ENCODE data around the gene CLECL1. TPM values are rescaled to one million over a fixed set of nuclear protein-coding genes. Genes with fewer than 3 reads are reported as not detected.

Gene CLECL1
- total and polyA plus RNA-seq, 2 of the 8 experiments (the other 6 are each of a cell fraction or from before 2014, with no cell fraction given) = not detected

GRCh38 chr12:9762369-9762768 is 29.5 kb upstream of the CLECL1 start (continued):
- TF ChIP-seq, protein P1, sequence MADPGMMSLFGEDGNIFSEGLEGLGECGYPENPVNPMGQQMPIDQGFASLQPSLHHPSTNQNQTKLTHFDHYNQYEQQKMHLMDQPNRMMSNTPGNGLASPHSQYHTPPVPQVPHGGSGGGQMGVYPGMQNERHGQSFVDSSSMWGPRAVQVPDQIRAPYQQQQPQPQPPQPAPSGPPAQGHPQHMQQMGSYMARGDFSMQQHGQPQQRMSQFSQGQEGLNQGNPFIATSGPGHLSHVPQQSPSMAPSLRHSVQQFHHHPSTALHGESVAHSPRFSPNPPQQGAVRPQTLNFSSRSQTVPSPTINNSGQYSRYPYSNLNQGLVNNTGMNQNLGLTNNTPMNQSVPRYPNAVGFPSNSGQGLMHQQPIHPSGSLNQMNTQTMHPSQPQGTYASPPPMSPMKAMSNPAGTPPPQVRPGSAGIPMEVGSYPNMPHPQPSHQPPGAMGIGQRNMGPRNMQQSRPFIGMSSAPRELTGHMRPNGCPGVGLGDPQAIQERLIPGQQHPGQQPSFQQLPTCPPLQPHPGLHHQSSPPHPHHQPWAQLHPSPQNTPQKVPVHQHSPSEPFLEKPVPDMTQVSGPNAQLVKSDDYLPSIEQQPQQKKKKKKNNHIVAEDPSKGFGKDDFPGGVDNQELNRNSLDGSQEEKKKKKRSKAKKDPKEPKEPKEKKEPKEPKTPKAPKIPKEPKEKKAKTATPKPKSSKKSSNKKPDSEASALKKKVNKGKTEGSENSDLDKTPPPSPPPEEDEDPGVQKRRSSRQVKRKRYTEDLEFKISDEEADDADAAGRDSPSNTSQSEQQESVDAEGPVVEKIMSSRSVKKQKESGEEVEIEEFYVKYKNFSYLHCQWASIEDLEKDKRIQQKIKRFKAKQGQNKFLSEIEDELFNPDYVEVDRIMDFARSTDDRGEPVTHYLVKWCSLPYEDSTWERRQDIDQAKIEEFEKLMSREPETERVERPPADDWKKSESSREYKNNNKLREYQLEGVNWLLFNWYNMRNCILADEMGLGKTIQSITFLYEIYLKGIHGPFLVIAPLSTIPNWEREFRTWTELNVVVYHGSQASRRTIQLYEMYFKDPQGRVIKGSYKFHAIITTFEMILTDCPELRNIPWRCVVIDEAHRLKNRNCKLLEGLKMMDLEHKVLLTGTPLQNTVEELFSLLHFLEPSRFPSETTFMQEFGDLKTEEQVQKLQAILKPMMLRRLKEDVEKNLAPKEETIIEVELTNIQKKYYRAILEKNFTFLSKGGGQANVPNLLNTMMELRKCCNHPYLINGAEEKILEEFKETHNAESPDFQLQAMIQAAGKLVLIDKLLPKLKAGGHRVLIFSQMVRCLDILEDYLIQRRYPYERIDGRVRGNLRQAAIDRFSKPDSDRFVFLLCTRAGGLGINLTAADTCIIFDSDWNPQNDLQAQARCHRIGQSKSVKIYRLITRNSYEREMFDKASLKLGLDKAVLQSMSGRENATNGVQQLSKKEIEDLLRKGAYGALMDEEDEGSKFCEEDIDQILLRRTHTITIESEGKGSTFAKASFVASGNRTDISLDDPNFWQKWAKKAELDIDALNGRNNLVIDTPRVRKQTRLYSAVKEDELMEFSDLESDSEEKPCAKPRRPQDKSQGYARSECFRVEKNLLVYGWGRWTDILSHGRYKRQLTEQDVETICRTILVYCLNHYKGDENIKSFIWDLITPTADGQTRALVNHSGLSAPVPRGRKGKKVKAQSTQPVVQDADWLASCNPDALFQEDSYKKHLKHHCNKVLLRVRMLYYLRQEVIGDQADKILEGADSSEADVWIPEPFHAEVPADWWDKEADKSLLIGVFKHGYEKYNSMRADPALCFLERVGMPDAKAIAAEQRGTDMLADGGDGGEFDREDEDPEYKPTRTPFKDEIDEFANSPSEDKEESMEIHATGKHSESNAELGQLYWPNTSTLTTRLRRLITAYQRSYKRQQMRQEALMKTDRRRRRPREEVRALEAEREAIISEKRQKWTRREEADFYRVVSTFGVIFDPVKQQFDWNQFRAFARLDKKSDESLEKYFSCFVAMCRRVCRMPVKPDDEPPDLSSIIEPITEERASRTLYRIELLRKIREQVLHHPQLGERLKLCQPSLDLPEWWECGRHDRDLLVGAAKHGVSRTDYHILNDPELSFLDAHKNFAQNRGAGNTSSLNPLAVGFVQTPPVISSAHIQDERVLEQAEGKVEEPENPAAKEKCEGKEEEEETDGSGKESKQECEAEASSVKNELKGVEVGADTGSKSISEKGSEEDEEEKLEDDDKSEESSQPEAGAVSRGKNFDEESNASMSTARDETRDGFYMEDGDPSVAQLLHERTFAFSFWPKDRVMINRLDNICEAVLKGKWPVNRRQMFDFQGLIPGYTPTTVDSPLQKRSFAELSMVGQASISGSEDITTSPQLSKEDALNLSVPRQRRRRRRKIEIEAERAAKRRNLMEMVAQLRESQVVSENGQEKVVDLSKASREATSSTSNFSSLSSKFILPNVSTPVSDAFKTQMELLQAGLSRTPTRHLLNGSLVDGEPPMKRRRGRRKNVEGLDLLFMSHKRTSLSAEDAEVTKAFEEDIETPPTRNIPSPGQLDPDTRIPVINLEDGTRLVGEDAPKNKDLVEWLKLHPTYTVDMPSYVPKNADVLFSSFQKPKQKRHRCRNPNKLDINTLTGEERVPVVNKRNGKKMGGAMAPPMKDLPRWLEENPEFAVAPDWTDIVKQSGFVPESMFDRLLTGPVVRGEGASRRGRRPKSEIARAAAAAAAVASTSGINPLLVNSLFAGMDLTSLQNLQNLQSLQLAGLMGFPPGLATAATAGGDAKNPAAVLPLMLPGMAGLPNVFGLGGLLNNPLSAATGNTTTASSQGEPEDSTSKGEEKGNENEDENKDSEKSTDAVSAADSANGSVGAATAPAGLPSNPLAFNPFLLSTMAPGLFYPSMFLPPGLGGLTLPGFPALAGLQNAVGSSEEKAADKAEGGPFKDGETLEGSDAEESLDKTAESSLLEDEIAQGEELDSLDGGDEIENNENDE (IDR thresholded peaks at IDR 0.05; ENCODE audit: insufficient replicate concordance, low read length) = no peak
- no peak for TF ChIP-seq YY1 (IDR thresholded peaks at IDR 0.05; ENCODE audit: low read depth, low read length)
- TF ChIP-seq ATF2 (IDR thresholded peaks at IDR 0.05; ENCODE audit: low read length) = no peak
